ENCODE results near the gene CXorf58.
"Not testable (repeated sequence)": the region's sequence is repeated elsewhere in the genome, so short reads cannot be mapped to it uniquely, and the experiment has no call there.

The CXorf58 gene

GRCh38 chrX:23907498-23908218, at the start of gene CXorf58, which contains the start of gene APOO:
TSS of gene CXorf58 (plus strand) at chrX:23908006. CDS start at chrX:23910303, 2,297 bp downstream.
TSS of gene APOO (minus strand) at chrX:23907938. CDS start at chrX:23907702, 236 bp downstream.
- DNase-seq, result peak; percentile 80 to 94 (median 88)

GRCh38 chrX:23859238-23859637, 48.6 kb upstream of the CXorf58 start:
- not testable (repeated sequence) for DNase-seq

- DNase-seq, result no peak
These were observed 46.5 kb upstream of the CXorf58 start for GRCh38 chrX:23861215-23861896.

- not testable (repeated sequence) for DNase-seq
These were observed 45.9 kb upstream of the CXorf58 start for GRCh38 chrX:23861952-23862351.

DNA sequence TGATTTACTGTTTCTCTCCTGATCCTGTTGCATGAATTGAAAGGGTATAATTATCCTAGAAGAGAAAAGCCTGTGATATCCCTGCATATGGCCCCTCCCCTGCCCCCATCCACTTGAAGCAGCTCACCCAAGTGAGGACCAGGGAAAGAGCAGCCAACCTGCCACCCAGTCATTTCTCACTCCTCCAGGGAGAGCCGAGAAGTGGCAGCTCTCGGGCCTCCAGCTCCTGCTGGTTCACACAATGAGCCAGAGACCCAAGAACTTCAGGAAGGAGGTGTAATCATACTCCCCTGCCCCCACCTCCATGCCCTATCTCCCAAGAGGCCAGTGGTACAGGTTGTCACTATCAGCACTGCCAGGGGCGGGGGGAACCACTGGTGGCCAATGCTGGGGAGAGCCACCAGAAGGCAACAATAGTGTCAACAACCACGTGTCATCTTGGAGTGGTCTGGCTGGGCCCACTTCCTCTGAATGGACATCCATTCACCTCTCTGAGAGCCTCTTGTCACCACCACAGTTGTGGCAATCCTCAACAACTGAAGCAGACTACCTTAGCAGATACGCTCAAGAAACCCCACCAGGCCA, 43.0 kb upstream of the CXorf58 start:
- no peak for DNase-seq

DNA sequence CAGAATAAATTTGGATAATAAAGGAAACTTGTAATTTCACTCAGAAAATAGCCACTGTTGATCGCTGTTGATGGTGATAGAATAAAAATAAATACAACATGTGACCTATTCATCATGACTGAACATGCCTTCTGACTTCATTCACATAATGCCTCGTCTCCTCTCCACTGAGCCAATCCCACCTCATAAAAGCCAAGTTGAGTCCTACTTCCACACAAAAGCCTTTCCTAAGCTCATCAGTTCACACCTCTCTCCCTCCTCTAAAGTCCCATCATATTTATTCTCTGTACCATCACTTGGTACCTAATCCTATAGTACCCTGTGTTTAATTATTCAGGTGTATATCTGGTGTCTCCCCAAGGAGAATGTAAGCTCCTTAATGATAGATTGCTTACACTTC, 37.8 kb upstream of the CXorf58 start:
- no peak for DNase-seq

DNA sequence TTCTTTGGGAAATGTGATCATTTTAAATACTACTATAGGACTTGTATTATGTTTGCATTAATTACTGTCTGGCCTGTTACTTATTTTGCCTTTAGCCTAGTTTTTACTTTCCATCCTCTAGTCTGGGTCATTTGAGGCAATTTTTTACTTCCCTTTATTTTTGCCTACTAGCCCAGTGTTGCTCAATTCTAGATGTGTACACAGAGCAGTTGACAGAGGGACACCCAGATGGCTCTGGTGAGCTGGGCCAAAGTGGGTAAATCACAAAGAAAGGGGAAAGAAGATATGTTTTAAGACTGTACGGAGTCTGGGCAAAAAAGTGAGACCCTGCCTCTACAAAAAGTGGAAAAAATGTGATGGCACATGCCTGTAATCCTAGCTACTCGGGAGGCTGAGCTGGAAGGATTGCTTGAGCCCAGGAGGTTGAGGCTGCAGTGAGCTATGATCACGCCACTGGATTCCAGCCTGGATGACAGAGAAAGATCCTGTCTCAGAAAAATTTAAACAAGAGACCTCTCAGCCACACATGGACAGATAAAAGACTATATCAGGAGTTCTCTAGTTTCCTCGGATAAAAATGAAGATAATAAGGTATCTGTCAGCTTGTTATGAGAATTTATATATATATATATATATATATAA, 35.8 kb upstream of the CXorf58 start:
- DNase-seq, result no peak

GRCh38 chrX:23879380-23880090, 28.3 kb upstream of the CXorf58 start:
- no peak for DNase-seq

DNA sequence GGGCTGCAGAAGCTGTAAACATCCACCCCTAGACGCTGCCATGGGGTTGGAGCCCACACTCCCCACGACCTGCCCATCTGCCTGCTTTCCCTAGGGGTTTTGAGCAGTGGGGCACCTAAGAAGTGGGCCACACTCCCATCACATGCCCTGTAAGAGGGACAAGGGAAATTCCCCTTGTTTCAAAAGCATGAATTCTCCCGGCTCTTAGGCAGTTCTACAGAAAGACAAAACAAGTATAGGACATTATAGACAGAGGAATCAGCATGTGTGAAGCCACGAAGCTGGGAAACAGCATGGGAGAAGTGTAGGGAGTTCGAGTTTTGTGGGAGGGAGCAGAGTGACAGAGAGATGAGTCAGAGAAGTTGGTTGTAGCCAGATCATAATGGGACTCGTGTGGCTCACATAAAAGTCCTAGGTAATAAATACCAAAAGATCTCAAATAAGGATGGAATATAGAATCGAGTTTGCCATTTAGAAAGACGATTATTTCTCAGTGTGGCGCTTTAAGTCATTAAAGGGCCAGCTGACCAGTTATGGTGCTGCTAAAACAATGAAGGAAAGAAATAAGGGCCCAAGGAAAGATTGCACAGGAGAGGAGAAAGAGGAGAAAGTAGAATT, 24.0 kb upstream of the CXorf58 start:
- no peak for DNase-seq

GRCh38 chrX:23884427-23885024, 23.3 kb upstream of the CXorf58 start:
- no peak for DNase-seq

GRCh38 chrX:23885803-23886202, 22.0 kb upstream of the CXorf58 start:
- DNase-seq, result no peak

GRCh38 chrX:23887451-23887850, 20.4 kb upstream of the CXorf58 start:
- DNase-seq, result no peak

GRCh38 chrX:23887918-23888317, 19.9 kb upstream of the CXorf58 start:
- DNase-seq, result no peak

- DNase-seq, result no peak
These were observed 18.8 kb upstream of the CXorf58 start for GRCh38 chrX:23888887-23889501.

DNA sequence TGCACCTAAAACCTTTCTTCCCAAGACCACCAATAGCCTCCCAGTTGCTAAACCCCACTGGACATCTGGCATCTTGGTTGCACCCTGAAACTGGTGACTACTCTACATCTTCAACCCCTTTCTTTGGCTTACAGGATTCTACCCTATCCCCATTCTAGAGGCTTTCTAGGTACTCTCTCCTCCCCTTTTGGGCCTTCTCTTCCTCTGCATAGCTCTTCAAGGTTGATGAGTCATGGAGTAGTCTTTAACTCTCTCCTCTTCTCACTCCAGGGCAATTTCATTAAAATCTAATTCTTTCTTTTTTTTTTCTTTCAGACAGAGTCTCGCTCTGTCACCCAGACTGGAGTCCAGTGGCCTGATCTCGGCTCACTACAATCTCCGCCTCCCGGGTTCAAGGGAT, 16.9 kb upstream of the CXorf58 start:
- no peak for DNase-seq

- not testable (repeated sequence) for DNase-seq
These were observed 12.8 kb upstream of the CXorf58 start for GRCh38 chrX:23894993-23895392.

GRCh38 chrX:23896539-23896938, 11.3 kb upstream of the CXorf58 start:
- DNase-seq, result not testable (repeated sequence)

- no peak for DNase-seq
These were observed 10.8 kb upstream of the CXorf58 start for GRCh38 chrX:23896981-23897380.

- no peak for DNase-seq
These were observed 9.3 kb upstream of the CXorf58 start for GRCh38 chrX:23898412-23898959.

- no peak for DNase-seq
These were observed 7.5 kb upstream of the CXorf58 start for GRCh38 chrX:23900220-23900797.

GRCh38 chrX:23901060-23901459, 6.7 kb upstream of the CXorf58 start:
- DNase-seq, result no peak
